ENCODE data around the gene ZFYVE28.

DNA sequence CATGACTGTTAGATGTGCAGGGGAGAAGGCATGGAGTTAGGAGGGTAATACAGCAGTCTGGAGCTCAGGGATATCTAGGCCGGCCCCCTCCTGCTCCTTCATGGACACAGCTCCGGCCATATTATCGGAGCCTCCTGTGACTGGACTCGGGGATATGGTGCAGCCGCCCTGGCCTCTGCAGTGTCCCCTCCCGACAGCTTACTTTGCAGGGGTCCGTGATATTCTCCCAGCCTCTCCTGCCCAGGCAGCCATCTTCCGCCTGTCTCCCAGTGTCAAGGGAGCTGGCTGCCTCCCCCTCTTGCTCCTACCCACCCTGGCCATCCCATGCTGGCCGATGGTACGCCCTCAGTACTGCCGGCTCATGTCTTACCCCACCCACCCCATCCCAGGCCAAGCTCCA lies 30.6 kb upstream of the ZFYVE28 start:
- TF ChIP-seq POLR2A (IDR thresholded peaks at IDR 0.05) (no peak), POLR2AphosphoS5 (IDR thresholded peaks at IDR 0.05) (no peak)
- TF ChIP-seq, protein P1, sequence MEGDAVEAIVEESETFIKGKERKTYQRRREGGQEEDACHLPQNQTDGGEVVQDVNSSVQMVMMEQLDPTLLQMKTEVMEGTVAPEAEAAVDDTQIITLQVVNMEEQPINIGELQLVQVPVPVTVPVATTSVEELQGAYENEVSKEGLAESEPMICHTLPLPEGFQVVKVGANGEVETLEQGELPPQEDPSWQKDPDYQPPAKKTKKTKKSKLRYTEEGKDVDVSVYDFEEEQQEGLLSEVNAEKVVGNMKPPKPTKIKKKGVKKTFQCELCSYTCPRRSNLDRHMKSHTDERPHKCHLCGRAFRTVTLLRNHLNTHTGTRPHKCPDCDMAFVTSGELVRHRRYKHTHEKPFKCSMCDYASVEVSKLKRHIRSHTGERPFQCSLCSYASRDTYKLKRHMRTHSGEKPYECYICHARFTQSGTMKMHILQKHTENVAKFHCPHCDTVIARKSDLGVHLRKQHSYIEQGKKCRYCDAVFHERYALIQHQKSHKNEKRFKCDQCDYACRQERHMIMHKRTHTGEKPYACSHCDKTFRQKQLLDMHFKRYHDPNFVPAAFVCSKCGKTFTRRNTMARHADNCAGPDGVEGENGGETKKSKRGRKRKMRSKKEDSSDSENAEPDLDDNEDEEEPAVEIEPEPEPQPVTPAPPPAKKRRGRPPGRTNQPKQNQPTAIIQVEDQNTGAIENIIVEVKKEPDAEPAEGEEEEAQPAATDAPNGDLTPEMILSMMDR (IDR thresholded peaks at IDR 0.05) = no peak
